Lower leg skin (tissue), 4 donors: ENCODE data around the gene CD9. TPM values are rescaled to one million over a fixed set of nuclear protein-coding genes. Genes with fewer than 3 reads are reported as not detected.

ENCODE experiments used
- DNase-seq, 2 donors: peaks; one replicate each; pipeline ENCODE4 v3.0.0-alpha.2; 2019; ENCODE audit warnings: low spot score in 2 of 2
- H3K4me3 ChIP-seq: fragments of 200-600 bp; sonication (generic); 2 replicates; pipeline ENCODE4 v1.5.1; 2017; ENCODE audit warnings: mild to moderate bottlenecking, low read depth; ENCODE audit not compliant: poor library complexity, severe bottlenecking
- POLR2A ChIP-seq, 2 donors: fragments of 450-650 bp; IDR thresholded peaks; one replicate each; pipeline ENCODE4 v1.6.1; 2016 to 2017; ENCODE audit warnings: antibody characterized with exemption in 2 of 2, mild to moderate bottlenecking in 1 of 2, moderate library complexity in 1 of 2
- WGBS, 2 donors: methylation state at CpG; one replicate each; pipeline ENCODE4 v1.1.5; 2018; 5-methylcytosine and 5-hydroxymethylcytosine counted together
- intact Hi-C: fragments of 100-400 bp; cut with DNase I; formaldehyde crosslinking; loops from one replicate; pipeline ENCODE4 v1.15.0; 2023; ENCODE audit warnings: low total_unique reads
- total RNA-seq, 4 donors: library from RNA; depleted of rRNA; stranded (reverse); fragments of >200 nt; gene quantifications; one replicate each; pipeline ENCODE4 v1.1.0, GENCODE V29; 2016
- TF ChIP-seq, protein P1 (sequence below), 3 donors: fragments of 450-650 bp; IDR thresholded peaks; one replicate each; pipeline ENCODE4 v1.5.1; 2016; ENCODE audit warnings: antibody characterized with exemption in 3 of 3, mild to moderate bottlenecking in 3 of 3, moderate library complexity in 2 of 3

Gene CD9
- total RNA-seq, 4 donors from 2014 or later: 378 to 494 (median 412) TPM

DNA sequence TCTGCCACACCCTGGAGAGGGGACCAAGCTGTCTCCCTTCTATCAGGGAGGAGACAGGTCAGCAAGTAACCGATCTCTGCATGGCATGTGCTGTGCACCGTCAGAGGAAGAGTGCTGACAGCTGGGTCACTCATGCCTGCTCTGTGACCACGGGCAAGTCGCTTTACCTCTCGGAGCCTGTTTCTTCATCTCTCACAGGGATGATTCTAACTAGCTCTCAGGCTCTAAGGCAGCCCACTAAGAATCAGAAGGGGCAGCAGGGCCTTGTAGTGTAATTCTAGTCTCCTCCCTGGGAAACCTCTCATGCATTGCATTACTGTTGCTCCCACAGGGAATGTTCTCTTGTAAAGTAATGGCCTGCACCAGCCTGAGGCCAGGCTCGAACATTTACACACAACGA, 11.9 kb downstream of the CD9 start:
- intact Hi-C loops: no loop called here

DNA sequence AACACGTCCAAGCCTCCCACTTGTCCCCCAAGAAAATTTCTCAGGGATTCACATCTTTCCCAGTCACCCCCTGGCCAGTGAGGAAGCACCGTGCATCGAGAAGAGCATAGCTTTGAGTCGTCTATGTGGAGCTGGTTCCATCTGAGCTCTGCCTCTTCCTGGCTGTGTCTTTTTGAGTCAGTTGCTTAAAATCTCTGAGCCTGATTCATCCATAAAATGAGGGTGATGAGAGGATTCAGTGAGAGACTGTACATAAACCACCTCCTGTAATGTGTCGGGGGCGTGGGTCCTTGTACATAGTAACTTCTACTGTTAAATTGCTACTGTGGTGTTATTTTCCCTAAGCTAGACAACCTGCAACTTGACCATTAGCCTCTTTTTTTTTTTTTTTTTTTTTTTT, 13.8 kb downstream of the CD9 start:
- no peak overlapping the region for H3K4me3 ChIP-seq
- intact Hi-C loops: no loop called here
- TF ChIP-seq, protein P1, sequence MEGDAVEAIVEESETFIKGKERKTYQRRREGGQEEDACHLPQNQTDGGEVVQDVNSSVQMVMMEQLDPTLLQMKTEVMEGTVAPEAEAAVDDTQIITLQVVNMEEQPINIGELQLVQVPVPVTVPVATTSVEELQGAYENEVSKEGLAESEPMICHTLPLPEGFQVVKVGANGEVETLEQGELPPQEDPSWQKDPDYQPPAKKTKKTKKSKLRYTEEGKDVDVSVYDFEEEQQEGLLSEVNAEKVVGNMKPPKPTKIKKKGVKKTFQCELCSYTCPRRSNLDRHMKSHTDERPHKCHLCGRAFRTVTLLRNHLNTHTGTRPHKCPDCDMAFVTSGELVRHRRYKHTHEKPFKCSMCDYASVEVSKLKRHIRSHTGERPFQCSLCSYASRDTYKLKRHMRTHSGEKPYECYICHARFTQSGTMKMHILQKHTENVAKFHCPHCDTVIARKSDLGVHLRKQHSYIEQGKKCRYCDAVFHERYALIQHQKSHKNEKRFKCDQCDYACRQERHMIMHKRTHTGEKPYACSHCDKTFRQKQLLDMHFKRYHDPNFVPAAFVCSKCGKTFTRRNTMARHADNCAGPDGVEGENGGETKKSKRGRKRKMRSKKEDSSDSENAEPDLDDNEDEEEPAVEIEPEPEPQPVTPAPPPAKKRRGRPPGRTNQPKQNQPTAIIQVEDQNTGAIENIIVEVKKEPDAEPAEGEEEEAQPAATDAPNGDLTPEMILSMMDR (IDR thresholded peaks at IDR 0.05): no peak
- TF ChIP-seq POLR2A (IDR thresholded peaks at IDR 0.05): no peak
- DNase-seq: no peak
- WGBS, 2 donors: 51 to 57% methylated on average over 6 of the region's 6 CpGs

More for the DNA sequence above, 11.9 kb downstream of the CD9 start:
- H3K4me3 ChIP-seq: no peak overlapping the region
- TF ChIP-seq POLR2A (IDR thresholded peaks at IDR 0.05): no peak
- TF ChIP-seq, protein P1 (IDR thresholded peaks at IDR 0.05): no peak
- WGBS, 2 donors: 40 to 54% methylated on average over 7 of the region's 7 CpGs
- no peak for DNase-seq

- H3K4me3 ChIP-seq: no peak overlapping the region
- TF ChIP-seq, protein P1 (IDR thresholded peaks at IDR 0.05): no peak
- TF ChIP-seq POLR2A (IDR thresholded peaks at IDR 0.05): no peak
- intact Hi-C loops: no loop called here
- 42 to 58% methylated on average over 7 of the region's 7 CpGs for WGBS, 2 donors
- DNase-seq: no peak
Measured at GRCh38 chr12:6214633-6215032, 14.4 kb downstream of the CD9 start.

DNA sequence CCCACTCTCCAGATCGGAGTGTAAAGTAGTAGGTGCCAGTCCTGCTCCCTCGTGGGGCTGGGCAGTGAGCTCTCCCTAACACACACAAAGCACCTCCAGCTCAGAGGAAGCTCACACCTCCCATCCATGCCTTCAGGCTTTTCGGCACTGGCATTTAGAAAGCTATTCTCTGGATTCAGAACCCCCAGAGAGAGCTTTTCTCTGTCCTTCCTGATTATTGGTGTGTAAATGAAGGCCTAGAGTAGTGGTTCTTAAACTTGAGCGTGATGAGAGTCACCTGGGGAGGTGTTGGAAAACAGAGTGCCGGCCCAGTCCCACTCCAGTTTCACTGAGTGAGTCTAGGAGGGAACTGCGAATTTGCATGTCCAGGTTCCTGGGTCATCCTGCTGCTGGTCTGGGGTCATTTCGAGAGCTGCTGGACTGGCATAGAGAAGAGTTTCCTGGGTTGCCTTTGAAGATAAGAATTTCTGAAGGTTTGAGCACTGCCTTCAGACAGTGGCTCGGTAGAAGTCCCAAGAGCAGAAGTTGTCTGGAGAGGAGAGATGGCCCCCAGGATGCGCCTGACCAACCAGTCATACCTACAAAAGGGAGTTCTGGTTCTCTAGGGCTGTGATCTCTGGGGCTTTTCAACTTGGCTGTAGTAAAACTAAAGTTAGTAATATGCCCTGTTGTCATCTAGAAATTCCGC, 15.1 kb downstream of the CD9 start:
- DNase-seq: no peak
- TF ChIP-seq, protein P1 (IDR thresholded peaks at IDR 0.05): no peak
- no peak for TF ChIP-seq POLR2A (IDR thresholded peaks at IDR 0.05)
- WGBS, 2 donors: 40 to 51% methylated on average over 10 of the region's 10 CpGs
- no peak overlapping the region for H3K4me3 ChIP-seq
- intact Hi-C loops: no loop called here

GRCh38 chr12:6215932-6216494, 15.8 kb downstream of the CD9 start:
- no peak overlapping the region for H3K4me3 ChIP-seq
- intact Hi-C loops: no loop called here
- TF ChIP-seq POLR2A (IDR thresholded peaks at IDR 0.05): no peak
- TF ChIP-seq, protein P1 (IDR thresholded peaks at IDR 0.05): no peak

More at GRCh38 chr12:6215932-6216494, 15.8 kb downstream of the CD9 start:
- peak; percentile 93 to 95 for DNase-seq
- 4 to 8% methylated on average over 5 of the region's 5 CpGs for WGBS, 2 donors
